K562 (cell line): Measurements from ENCODE around the gene OR2V2. TPM values are rescaled to one million over a fixed set of nuclear protein-coding genes. Genes with fewer than 3 reads are reported as not detected.
A peak's percentile ranks its signal among the peaks of the same experiment; 100 is the strongest.

ENCODE experiments used
- CC2D1A ChIP-seq: fragments of 450-650 bp; IDR thresholded peaks from 2 replicates; pipeline ENCODE4 v1.6.1; 2017; ENCODE audit warnings: mild to moderate bottlenecking
- ETS2 ChIP-seq: IDR thresholded peaks from 2 replicates; pipeline ENCODE4 v1.6.1; 2016; ENCODE audit warnings: borderline replicate concordance, missing genetic modification characterization, mild to moderate bottlenecking, moderate library complexity, missing compliant biosample characterization; ENCODE audit not compliant: poor library complexity, severe bottlenecking
- ETV5 ChIP-seq: sonication (generic); formaldehyde crosslinking; IDR thresholded peaks from 2 replicates; pipeline ENCODE4 v1.4.0; 2020; ENCODE audit warnings: low read depth, mild to moderate bottlenecking, missing genetic modification reagents
- FIP1L1 ChIP-seq: fragments of 200-400 bp; formaldehyde crosslinking; IDR thresholded peaks from 2 replicates; pipeline ENCODE4 v1.6.1; 2018; ENCODE audit warnings: mild to moderate bottlenecking, low read depth, low read length; ENCODE audit not compliant: poor library complexity, severe bottlenecking
- GTF2F1 ChIP-seq: IDR thresholded peaks from 2 replicates; pipeline ENCODE4 v1.6.1; 2011; ENCODE audit warnings: low read depth, low read length, improper control_type of control experiment
- KLF13 ChIP-seq: fragments of 450-650 bp; IDR thresholded peaks from 2 replicates; pipeline ENCODE4 v1.6.1; 2016; ENCODE audit warnings: missing genetic modification characterization, low read depth, mild to moderate bottlenecking, missing compliant biosample characterization, moderate library complexity, borderline replicate concordance
- NCOA1 ChIP-seq: fragments of 450-650 bp; IDR thresholded peaks from 2 replicates; pipeline ENCODE4 v1.6.1; 2016; ENCODE audit warnings: low read depth
- NRF1 ChIP-seq, 2 experiments: fragments of 450-650 bp; IDR thresholded peaks in 1 of 2; conservative IDR thresholded peaks in 1 of 2; 2 replicates each; pipeline ENCODE4 v1.6.1; 2014; ENCODE audit warnings: mild to moderate bottlenecking in 2 of 2
- PCBP2 ChIP-seq: fragments of 200-400 bp; formaldehyde crosslinking; IDR thresholded peaks from 2 replicates; pipeline ENCODE4 v1.6.1; 2018; ENCODE audit warnings: low read length, low read depth, mild to moderate bottlenecking, moderate library complexity; ENCODE audit not compliant: poor library complexity, severe bottlenecking
- POLR2B ChIP-seq: fragments of 450-650 bp; IDR thresholded peaks from 2 replicates; pipeline ENCODE4 v1.6.1; 2018; ENCODE audit warnings: low read depth; ENCODE audit not compliant: partially characterized antibody
- RBM14 ChIP-seq: fragments of 200-400 bp; formaldehyde crosslinking; IDR thresholded peaks from 2 replicates; pipeline ENCODE4 v1.6.1; 2018; ENCODE audit warnings: low read depth, mild to moderate bottlenecking, low read length, moderate library complexity, borderline replicate concordance; ENCODE audit not compliant: insufficient read depth
- SMARCB1 ChIP-seq: IDR thresholded peaks from 2 replicates; pipeline ENCODE4 v1.6.1; 2011; ENCODE audit warnings: improper control_type of control experiment, low read depth; ENCODE audit not compliant: insufficient read length
- SUPT5H ChIP-seq: fragments of 450-650 bp; IDR thresholded peaks from 2 replicates; pipeline ENCODE4 v1.6.1; 2016
- TFAM ChIP-seq: fragments of 250-450 bp; sonication (Bioruptor Pico); conservative IDR thresholded peaks from 2 replicates; pipeline ENCODE4 v1.5.0; 2021; ENCODE audit warnings: mild to moderate bottlenecking, moderate library complexity
- ZC3H11A ChIP-seq: IDR thresholded peaks from 2 replicates; pipeline ENCODE4 v1.6.1; 2012; ENCODE audit warnings: low read depth, low read length, improper control_type of control experiment
- ZKSCAN3 ChIP-seq: fragments of 250-450 bp; sonication (Bioruptor Pico); IDR thresholded peaks from 2 replicates; pipeline ENCODE4 v1.4.0; 2020
- polyA plus RNA-seq, 8 experiments: library from polyadenylated mRNA; depleted of rRNA in 4 of 8; stranded (reverse) in 5 of 8; unstranded in 3 of 8; fragments of >200 nt; fragmentation: Nextera tagmentation in 2 of 8; fragmentation: Illumina TruSeq in 1 of 8; extraction: Ambion mirVana in 2 of 8; extraction: Trizol in 1 of 8; gene quantifications; 2 replicates each; pipeline versions ENCODE4 v1.2.1 to v1.2.3, GENCODE V29; 2011 to 2014; ENCODE audit warnings: inconsistent platforms in 1 of 8, missing spikeins in 1 of 8
- total RNA-seq, 7 experiments: library from RNA; depleted of rRNA in 6 of 7; stranded (reverse); fragments of >200 nt in 6 of 7; fragmentation: Illumina TruSeq in 2 of 7; extraction: Trizol in 2 of 7; gene quantifications; 2 replicates each; pipeline versions ENCODE4 v1.2.1 to v1.2.3, GENCODE V29; 2011 to 2021; ENCODE audit warnings: low replicate concordance in 1 of 7
- TF ChIP-seq, protein P1 (sequence below): sonication (generic); formaldehyde crosslinking; IDR thresholded peaks from 2 replicates; pipeline ENCODE4 v1.8.1; 2022; ENCODE audit warnings: missing genetic modification reagents
- TF ChIP-seq, protein P2 (sequence below): IDR thresholded peaks from 2 replicates; pipeline ENCODE4 v1.6.1; 2011; ENCODE audit warnings: borderline replicate concordance, low read depth, mild to moderate bottlenecking, moderate library complexity, low read length; ENCODE audit not compliant: insufficient read depth, poor library complexity, severe bottlenecking
- TF ChIP-seq, protein P3 (sequence below): sonication (generic); formaldehyde crosslinking; IDR thresholded peaks from 2 replicates; pipeline ENCODE4 v1.8.0; 2022; ENCODE audit warnings: missing genetic modification reagents, mild to moderate bottlenecking, borderline replicate concordance
- TF ChIP-seq, protein P4 (sequence below): fragments of 250-450 bp; sonication (Bioruptor Pico); IDR thresholded peaks from 2 replicates; pipeline ENCODE4 v1.8.0; 2022; ENCODE audit warnings: inconsistent platforms, mild to moderate bottlenecking, moderate library complexity, borderline replicate concordance

OR2V2 gene
- total and polyA plus RNA-seq, 9 of the 15 experiments (the other 6 are each of a cell fraction or from before 2014, with no cell fraction given): 0.01 TPM; not detected in 8

DNA sequence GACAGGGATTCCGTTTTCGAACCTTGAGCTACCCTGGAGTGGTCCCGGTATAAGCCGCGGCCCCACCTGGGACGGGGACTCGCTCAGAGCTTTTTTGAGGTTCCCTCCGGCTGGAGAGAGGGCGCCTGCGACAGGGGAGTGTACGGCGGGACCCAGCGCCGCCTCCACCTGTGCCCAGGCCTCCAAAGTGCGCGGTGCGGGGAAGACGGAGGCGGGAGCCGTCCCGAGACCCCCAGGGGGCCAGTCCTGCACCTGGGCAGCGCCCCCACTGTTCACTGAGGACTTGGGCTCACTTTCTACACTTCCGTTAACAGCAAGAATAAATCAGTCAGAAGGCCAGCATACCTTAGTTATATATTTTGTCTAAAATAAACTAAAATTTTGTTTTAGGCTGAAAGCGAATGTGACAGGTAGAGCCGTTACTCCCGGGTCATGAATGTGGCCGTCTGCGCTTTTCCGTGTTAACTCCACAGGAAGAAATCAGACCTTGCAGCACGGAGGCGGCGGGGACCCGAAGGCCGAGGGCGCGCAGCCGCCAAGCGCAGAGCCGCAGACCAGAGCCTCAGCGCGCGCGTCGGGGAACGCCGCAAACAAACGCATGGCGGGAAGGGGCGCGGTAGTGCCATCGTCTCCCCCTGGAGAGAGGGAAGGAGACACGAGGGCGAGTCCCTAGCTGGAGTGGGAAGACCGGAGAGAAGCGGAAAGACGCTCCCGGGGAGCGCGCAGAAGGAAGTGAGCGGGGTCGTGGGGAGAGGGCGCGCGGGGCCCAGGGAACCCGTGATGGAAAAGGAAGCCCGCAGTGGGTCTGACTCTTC is 43.5 kb downstream of the OR2V2 start (continued):
- TF ChIP-seq SUPT5H (peak; percentile 29; the same call in 1 of the 2 replicates), RBM14 (no peak), PCBP2 (no peak), ETS2 (no peak), ZKSCAN3 (CRISPR knock-in tag) (no peak), CC2D1A (no peak), POLR2B (peak; percentile 66), FIP1L1 (no peak), ZC3H11A (no peak), GTF2F1 (no peak), NCOA1 (no peak), ETV5 (no peak; the same call in 1 of the 2 replicates), KLF13 (tag) (no peak), NRF1 (conservative IDR thresholded peaks at IDR 0.05 in 1 of 2, IDR thresholded peaks at IDR 0.05 in 1 of 2) (no peak), SMARCB1 (no peak), TFAM (CRISPR knock-in tag) (no peak)
- TF ChIP-seq, protein P1, sequence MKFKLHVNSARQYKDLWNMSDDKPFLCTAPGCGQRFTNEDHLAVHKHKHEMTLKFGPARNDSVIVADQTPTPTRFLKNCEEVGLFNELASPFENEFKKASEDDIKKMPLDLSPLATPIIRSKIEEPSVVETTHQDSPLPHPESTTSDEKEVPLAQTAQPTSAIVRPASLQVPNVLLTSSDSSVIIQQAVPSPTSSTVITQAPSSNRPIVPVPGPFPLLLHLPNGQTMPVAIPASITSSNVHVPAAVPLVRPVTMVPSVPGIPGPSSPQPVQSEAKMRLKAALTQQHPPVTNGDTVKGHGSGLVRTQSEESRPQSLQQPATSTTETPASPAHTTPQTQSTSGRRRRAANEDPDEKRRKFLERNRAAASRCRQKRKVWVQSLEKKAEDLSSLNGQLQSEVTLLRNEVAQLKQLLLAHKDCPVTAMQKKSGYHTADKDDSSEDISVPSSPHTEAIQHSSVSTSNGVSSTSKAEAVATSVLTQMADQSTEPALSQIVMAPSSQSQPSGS (CRISPR knock-in tag): no peak
- TF ChIP-seq, protein P2, sequence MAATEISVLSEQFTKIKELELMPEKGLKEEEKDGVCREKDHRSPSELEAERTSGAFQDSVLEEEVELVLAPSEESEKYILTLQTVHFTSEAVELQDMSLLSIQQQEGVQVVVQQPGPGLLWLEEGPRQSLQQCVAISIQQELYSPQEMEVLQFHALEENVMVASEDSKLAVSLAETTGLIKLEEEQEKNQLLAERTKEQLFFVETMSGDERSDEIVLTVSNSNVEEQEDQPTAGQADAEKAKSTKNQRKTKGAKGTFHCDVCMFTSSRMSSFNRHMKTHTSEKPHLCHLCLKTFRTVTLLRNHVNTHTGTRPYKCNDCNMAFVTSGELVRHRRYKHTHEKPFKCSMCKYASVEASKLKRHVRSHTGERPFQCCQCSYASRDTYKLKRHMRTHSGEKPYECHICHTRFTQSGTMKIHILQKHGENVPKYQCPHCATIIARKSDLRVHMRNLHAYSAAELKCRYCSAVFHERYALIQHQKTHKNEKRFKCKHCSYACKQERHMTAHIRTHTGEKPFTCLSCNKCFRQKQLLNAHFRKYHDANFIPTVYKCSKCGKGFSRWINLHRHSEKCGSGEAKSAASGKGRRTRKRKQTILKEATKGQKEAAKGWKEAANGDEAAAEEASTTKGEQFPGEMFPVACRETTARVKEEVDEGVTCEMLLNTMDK: no peak
- TF ChIP-seq, protein P3, sequence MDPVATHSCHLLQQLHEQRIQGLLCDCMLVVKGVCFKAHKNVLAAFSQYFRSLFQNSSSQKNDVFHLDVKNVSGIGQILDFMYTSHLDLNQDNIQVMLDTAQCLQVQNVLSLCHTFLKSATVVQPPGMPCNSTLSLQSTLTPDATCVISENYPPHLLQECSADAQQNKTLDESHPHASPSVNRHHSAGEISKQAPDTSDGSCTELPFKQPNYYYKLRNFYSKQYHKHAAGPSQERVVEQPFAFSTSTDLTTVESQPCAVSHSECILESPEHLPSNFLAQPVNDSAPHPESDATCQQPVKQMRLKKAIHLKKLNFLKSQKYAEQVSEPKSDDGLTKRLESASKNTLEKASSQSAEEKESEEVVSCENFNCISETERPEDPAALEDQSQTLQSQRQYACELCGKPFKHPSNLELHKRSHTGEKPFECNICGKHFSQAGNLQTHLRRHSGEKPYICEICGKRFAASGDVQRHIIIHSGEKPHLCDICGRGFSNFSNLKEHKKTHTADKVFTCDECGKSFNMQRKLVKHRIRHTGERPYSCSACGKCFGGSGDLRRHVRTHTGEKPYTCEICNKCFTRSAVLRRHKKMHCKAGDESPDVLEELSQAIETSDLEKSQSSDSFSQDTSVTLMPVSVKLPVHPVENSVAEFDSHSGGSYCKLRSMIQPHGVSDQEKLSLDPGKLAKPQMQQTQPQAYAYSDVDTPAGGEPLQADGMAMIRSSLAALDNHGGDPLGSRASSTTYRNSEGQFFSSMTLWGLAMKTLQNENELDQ (CRISPR knock-in tag): no peak
- TF ChIP-seq, protein P4, sequence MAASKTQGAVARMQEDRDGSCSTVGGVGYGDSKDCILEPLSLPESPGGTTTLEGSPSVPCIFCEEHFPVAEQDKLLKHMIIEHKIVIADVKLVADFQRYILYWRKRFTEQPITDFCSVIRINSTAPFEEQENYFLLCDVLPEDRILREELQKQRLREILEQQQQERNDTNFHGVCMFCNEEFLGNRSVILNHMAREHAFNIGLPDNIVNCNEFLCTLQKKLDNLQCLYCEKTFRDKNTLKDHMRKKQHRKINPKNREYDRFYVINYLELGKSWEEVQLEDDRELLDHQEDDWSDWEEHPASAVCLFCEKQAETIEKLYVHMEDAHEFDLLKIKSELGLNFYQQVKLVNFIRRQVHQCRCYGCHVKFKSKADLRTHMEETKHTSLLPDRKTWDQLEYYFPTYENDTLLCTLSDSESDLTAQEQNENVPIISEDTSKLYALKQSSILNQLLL (CRISPR knock-in tag): no peak
